Dendritic cell treated with granulocyte-macrophage colony-stimulating factor and Interleukin-4, amounts not matched to agents 40 ng/mL and 50 ng/mL, for 4 days (primary cell): ENCODE measurements around the gene THBS1.

Source experiments
- H3K27ac Mint-ChIP-seq: one replicate; pipeline ENCODE4 v1.8.0; 2022; ENCODE audit warnings: mild to moderate bottlenecking, mixed read lengths
- H3K27me3 Mint-ChIP-seq: one replicate; pipeline ENCODE4 v1.8.0; 2022; ENCODE audit warnings: mild to moderate bottlenecking, mixed read lengths
- H3K36me3 Mint-ChIP-seq: one replicate; pipeline ENCODE4 v1.8.0; 2022; ENCODE audit warnings: low read depth, mixed read lengths
- H3K4me1 Mint-ChIP-seq: one replicate; pipeline ENCODE4 v1.8.0; 2022; ENCODE audit warnings: low read depth, mixed read lengths
- H3K4me3 Mint-ChIP-seq: one replicate; pipeline ENCODE4 v1.8.0; 2022; ENCODE audit warnings: mild to moderate bottlenecking, moderate library complexity, mixed read lengths
- H3K9me3 Mint-ChIP-seq: one replicate; pipeline ENCODE4 v1.8.0; 2022; ENCODE audit warnings: mixed read lengths
- intact Hi-C: fragments of 100-400 bp; cut with micrococcal nuclease; formaldehyde crosslinking; loops from one replicate; pipeline ENCODE4 v1.15.0; 2022

THBS1 gene

GRCh38 chr15:39580485-39581241, at the start of gene THBS1:
Gene THBS1, plus strand, starts transcription at chr15:39581079. Its CDS starts 779 bp downstream, at chr15:39581858.
- intact Hi-C loops = loop anchor here (1.0 to 5.0 kb wide), 6 partner anchors 177 to 764 kb away; no protein-coding TSS in a partner anchor
- H3K27me3 Mint-ChIP-seq = peaks cover 44% of the 10 kb centered on the region
- peak within 1 kb of the TSS; percentile 72 for H3K4me3 Mint-ChIP-seq
- no peaks in the 10 kb centered on the region for H3K36me3 Mint-ChIP-seq
- peaks cover 23% of the 10 kb centered on the region for H3K4me1 Mint-ChIP-seq
- H3K9me3 Mint-ChIP-seq = no peaks in the 10 kb centered on the region
- H3K27ac Mint-ChIP-seq = no peak within 1 kb of the TSS

DNA sequence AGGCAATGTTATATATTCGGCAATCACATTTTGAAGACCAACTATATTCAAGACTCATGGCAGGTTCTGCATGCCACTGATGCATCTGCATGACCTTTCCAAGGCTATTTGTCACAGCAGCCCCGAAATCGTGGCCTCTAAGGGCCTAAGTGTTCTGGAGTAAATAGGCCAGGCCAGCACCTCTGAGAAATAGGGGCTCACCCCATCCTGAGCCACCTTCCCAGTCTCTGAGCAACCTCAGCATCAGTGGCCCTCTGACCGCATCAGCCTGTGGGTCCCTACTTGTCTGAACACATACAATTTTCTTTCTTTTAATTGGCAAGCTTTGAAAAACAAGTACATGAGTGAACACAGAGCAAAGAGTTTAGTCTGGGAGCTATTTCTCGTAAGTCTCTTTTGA, 45.9 kb upstream of the THBS1 start:
- H3K27me3 Mint-ChIP-seq = peaks cover 3% of the 10 kb centered on the region
- no peaks in the 10 kb centered on the region for H3K36me3 Mint-ChIP-seq
- intact Hi-C loops = no loop called here

DNA sequence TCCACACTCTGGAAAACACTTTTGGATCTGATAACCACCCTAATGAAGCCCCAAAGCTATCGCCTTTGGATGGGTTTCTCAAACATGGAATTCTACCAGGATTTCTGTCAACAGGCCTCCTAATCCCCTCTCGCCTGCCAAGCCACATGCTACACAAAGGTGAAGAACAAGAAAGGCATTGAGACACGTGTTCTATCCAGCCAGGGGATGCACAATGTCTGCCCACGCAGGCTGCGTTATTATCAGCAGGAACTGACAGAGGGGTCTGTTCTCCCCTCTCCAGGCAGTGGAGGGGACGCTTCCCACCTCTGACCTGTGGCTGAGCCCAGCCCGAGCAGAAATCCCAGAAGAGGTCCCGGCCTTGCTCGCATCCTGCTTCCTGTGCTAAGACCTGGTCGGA, 45.4 kb upstream of the THBS1 start:
- H3K4me3 Mint-ChIP-seq = no peak overlapping the region
- H3K36me3 Mint-ChIP-seq = no peaks in the 10 kb centered on the region
- peaks cover 5% of the 10 kb centered on the region for H3K4me1 Mint-ChIP-seq
- peaks cover 3% of the 10 kb centered on the region for H3K27me3 Mint-ChIP-seq
- intact Hi-C loops = no loop called here
- no peaks in the 10 kb centered on the region for H3K9me3 Mint-ChIP-seq
- no peak overlapping the region for H3K27ac Mint-ChIP-seq

More for the DNA sequence above, 45.9 kb upstream of the THBS1 start:
- Mint-ChIP-seq H3K27ac (no peak overlapping the region), H3K4me3 (no peak overlapping the region), H3K4me1 (peaks cover under 1% of the 10 kb centered on the region), H3K9me3 (no peaks in the 10 kb centered on the region)

GRCh38 chr15:39538936-39539335, 41.9 kb upstream of the THBS1 start:
- Mint-ChIP-seq H3K27me3 (peaks cover 3% of the 10 kb centered on the region), H3K4me1 (peaks cover 8% of the 10 kb centered on the region), H3K36me3 (no peaks in the 10 kb centered on the region), H3K27ac (no peak overlapping the region), H3K9me3 (no peaks in the 10 kb centered on the region), H3K4me3 (no peak overlapping the region)
- intact Hi-C loops = no loop called here

DNA sequence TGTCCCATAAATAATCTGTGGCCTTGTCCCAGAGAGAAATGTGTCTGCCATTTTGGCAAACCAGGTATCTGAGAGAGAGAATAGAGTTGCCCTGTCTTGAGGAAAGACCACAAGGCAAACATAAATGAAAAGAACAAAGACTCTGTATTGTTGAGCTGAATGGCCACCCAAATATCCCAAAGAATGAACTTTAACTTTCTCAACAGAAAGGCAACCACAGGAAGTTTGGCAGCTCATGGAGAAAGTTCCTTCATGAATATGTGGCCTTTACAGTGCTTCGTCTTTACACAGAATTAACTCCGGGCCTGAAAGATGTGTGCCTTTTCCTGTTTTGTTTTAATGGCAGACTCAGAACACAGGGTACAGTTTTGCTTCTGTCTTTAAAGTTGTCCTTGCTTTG, 41.4 kb upstream of the THBS1 start:
- H3K27ac Mint-ChIP-seq = no peak overlapping the region
- H3K27me3 Mint-ChIP-seq = no peaks in the 10 kb centered on the region
- H3K4me3 Mint-ChIP-seq = no peak overlapping the region
- peaks cover 2% of the 10 kb centered on the region for H3K9me3 Mint-ChIP-seq
- intact Hi-C loops = no loop called here
- no peaks in the 10 kb centered on the region for H3K36me3 Mint-ChIP-seq
- peaks cover 8% of the 10 kb centered on the region for H3K4me1 Mint-ChIP-seq

GRCh38 chr15:39539973-39540558, 40.8 kb upstream of the THBS1 start:
- intact Hi-C loops = no loop called here
- no peak overlapping the region for H3K27ac Mint-ChIP-seq
- H3K4me3 Mint-ChIP-seq = no peak overlapping the region
- H3K36me3 Mint-ChIP-seq = no peaks in the 10 kb centered on the region
- no peaks in the 10 kb centered on the region for H3K27me3 Mint-ChIP-seq
- peaks cover 8% of the 10 kb centered on the region for H3K9me3 Mint-ChIP-seq
- H3K4me1 Mint-ChIP-seq = peaks cover 8% of the 10 kb centered on the region

GRCh38 chr15:39542385-39543065, 38.4 kb upstream of the THBS1 start:
- H3K9me3 Mint-ChIP-seq = peaks cover 20% of the 10 kb centered on the region
- no peaks in the 10 kb centered on the region for H3K36me3 Mint-ChIP-seq
- H3K4me3 Mint-ChIP-seq = no peak overlapping the region
- H3K27me3 Mint-ChIP-seq = no peaks in the 10 kb centered on the region
- peaks cover 8% of the 10 kb centered on the region for H3K4me1 Mint-ChIP-seq
- intact Hi-C loops = no loop called here
- no peak overlapping the region for H3K27ac Mint-ChIP-seq

GRCh38 chr15:39543651-39544050, 37.2 kb upstream of the THBS1 start:
- no peaks in the 10 kb centered on the region for H3K36me3 Mint-ChIP-seq
- intact Hi-C loops = no loop called here
- H3K9me3 Mint-ChIP-seq = peaks cover 20% of the 10 kb centered on the region
- H3K27ac Mint-ChIP-seq = no peak overlapping the region
- H3K4me1 Mint-ChIP-seq = peaks cover 8% of the 10 kb centered on the region
- no peak overlapping the region for H3K4me3 Mint-ChIP-seq
- H3K27me3 Mint-ChIP-seq = no peaks in the 10 kb centered on the region

DNA sequence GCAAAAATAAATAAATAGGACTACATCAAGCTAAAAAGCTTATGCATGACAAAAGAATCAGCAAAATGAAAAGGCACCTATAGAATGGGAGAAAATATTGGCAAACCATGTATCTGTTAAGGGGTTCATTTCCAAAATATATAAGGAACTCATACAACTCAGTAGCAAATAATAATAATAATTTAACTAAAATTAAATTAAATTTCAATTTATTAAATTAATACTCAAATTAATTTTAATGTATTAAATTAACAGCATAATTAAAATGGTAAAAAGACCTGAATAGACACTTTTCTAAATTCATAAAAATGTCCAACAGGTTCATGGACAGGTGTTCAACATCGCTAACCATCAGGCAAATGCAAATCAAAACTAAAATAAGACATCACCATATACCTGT, 34.0 kb upstream of the THBS1 start:
- Mint-ChIP-seq H3K9me3 (peaks cover 20% of the 10 kb centered on the region), H3K4me3 (no peak overlapping the region), H3K36me3 (no peaks in the 10 kb centered on the region), H3K27ac (no peak overlapping the region), H3K4me1 (no peaks in the 10 kb centered on the region), H3K27me3 (peaks cover 3% of the 10 kb centered on the region)
- intact Hi-C loops = no loop called here

DNA sequence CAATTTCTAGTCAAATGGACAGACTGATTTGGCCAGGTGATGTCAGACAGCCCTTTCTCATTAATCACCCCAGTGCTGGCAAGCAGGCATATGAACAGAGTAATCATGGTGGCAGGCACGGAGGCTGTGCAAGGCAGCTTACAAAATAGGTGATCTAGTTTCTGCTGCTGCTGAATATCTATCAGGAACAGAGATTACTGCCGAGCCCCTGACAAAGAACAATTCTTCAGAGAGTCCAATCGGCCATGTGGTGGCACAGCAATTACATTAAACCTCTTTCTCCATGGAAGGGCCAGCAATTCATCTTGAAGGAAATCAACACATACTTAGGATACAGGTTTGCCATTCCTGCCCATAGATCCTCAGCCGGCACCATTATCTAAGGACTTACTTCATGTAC, 32.3 kb upstream of the THBS1 start:
- Mint-ChIP-seq H3K27me3 (peaks cover 3% of the 10 kb centered on the region), H3K27ac (no peak overlapping the region), H3K9me3 (peaks cover 20% of the 10 kb centered on the region), H3K4me1 (peaks cover 8% of the 10 kb centered on the region), H3K36me3 (no peaks in the 10 kb centered on the region), H3K4me3 (no peak overlapping the region)
- intact Hi-C loops = no loop called here

DNA sequence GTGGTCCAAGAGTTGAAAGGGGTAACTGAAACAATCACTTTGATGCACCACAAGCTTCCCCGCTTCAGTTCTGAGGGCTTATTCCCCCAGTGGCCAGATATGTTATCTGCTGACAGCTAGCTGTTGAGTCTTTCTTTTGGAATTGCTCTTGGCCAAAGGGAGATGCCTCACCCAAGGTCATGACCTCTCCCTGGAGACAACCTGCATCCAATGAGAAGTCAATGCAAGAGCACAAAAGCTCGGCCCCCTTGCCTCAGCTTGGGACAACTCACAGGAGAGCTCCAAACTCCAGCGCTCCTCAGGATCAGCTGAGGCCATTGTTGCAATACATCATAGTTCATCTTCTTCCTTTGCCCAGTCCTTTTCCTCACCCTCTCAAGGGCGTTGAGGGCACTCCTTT, 31.0 kb upstream of the THBS1 start:
- intact Hi-C loops = no loop called here
- no peak overlapping the region for H3K4me3 Mint-ChIP-seq
- H3K4me1 Mint-ChIP-seq = peaks cover 8% of the 10 kb centered on the region
- H3K27me3 Mint-ChIP-seq = peaks cover 9% of the 10 kb centered on the region
- H3K27ac Mint-ChIP-seq = no peak overlapping the region
- no peaks in the 10 kb centered on the region for H3K36me3 Mint-ChIP-seq
- H3K9me3 Mint-ChIP-seq = peaks cover 14% of the 10 kb centered on the region

DNA sequence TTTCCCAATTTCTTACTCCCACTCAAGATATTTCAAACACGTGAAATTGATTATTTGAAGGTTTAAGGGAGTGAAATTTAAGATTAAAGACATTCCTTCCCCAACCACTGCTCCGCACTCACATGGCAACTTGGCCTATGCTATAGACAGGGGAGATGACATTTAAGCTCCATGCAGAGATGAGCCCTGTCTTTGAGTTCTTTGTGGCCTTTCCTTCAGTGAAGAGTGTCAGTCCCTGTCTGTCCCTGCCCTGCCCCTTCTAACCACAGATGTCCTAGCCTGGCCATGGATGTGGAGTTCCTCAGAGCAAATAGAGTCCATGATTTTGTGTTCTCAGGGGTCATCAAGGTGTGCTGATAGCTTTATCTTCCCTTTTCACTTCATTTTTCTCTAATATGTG, 29.4 kb upstream of the THBS1 start:
- no peaks in the 10 kb centered on the region for H3K36me3 Mint-ChIP-seq
- H3K4me3 Mint-ChIP-seq = no peak overlapping the region
- H3K4me1 Mint-ChIP-seq = peaks cover 8% of the 10 kb centered on the region
- intact Hi-C loops = no loop called here
- H3K27ac Mint-ChIP-seq = no peak overlapping the region
- H3K9me3 Mint-ChIP-seq = no peaks in the 10 kb centered on the region
- peaks cover 11% of the 10 kb centered on the region for H3K27me3 Mint-ChIP-seq

- Mint-ChIP-seq H3K4me1 (peaks cover 8% of the 10 kb centered on the region), H3K4me3 (no peak overlapping the region), H3K9me3 (no peaks in the 10 kb centered on the region), H3K27ac (no peak overlapping the region), H3K36me3 (no peaks in the 10 kb centered on the region), H3K27me3 (peaks cover 11% of the 10 kb centered on the region)
- intact Hi-C loops = no loop called here
These were observed 28.3 kb upstream of the THBS1 start for GRCh38 chr15:39552556-39552955.

DNA sequence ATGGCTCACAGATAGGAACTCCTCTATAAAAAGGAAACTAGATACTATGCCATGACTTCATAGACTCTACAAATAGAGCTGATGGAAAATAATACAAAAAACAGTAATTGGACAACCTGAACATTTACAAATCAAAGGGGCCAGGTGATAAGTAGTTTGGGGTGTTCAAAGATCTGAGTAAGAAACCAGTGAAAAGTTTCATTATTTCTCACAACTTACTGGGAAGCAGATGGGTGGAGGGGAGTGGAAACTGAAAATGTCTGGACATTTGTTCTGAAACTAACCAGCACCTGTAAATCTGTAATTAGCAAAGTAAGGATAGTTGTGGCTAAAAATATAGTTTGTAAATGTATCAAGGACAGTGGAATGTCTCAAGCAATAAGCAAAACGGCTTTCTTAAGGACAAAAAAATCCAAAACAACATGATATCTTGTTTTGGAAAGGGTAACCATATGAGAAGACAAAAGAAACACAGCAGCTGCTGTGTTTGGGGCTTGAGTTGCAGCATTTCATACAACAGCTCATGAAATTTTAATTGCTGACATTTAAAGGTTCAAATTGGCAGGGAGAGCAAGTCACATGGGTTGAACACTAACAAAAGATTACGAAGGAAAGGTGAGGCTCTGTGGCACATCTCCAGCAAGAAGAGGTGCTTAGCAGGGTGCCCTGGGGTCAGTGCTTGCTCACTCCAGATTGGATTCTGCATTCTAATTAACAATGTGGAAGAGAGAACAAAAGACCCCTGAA, 26.8 kb upstream of the THBS1 start:
- Mint-ChIP-seq H3K36me3 (no peaks in the 10 kb centered on the region), H3K9me3 (no peaks in the 10 kb centered on the region), H3K4me1 (peaks cover 8% of the 10 kb centered on the region), H3K4me3 (no peak overlapping the region), H3K27ac (no peak overlapping the region), H3K27me3 (peaks cover 11% of the 10 kb centered on the region)
- intact Hi-C loops = no loop called here
